ENCODE results near the gene CPSF3. TPM values are rescaled to one million over a fixed set of nuclear protein-coding genes. Genes with fewer than 3 reads are reported as not detected.

The CPSF3 gene
- total RNA-seq, 1 experiment from 2014 or later = 68.5 TPM

DNA sequence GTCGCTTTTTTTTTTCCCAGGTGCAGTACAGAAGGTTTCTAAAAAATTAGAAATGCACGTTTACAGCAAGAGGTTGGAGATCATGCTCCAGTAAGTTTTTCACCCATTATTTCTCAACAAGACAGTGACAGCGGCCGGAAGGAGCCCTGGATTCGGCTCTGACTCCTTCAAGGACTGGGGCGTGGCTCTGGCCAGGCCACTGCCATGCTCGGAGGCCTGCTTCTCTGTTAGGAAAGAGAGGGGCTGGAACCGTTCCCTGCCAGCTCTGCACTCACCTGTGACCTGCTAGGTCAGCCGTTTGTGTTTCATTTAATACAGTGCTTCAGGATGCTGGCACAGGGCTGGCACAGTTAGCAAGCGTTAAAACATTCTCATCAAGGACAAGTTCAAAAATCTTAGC lies 44.2 kb downstream of the CPSF3 start:
- no peak overlapping the region for H3K4me3 ChIP-seq (replicated peaks in 1 of 2; ENCODE audit: low read depth in 1 of 2, low read length in 2 of 2)
- no peak overlapping the region for H2AFZ ChIP-seq (ENCODE audit: low read depth, low read length, poor library complexity, severe bottlenecking)
- DNase-seq (ENCODE audit: low read depth, low spot score) = no peak
- no peak overlapping the region for H3K27ac ChIP-seq (ENCODE audit: low read depth, low read length)
- CTCF ChIA-PET = no interaction called here
- no peak for ATAC-seq
- POLR2A ChIA-PET = interaction anchor here (0.6 kb wide), 1 partner anchor 52 kb away, joined by 3 read pairs; no protein-coding TSS in a partner anchor
- H4K20me1 ChIP-seq (ENCODE audit: insufficient read depth) = no peaks in the 10 kb centered on the region
- TF ChIP-seq POLR2A (IDR thresholded peaks at IDR 0.05; ENCODE audit: borderline replicate concordance, extremely low read depth, insufficient read depth, insufficient read length) (no peak), ELF1 (IDR thresholded peaks at IDR 0.05; ENCODE audit: borderline replicate concordance, low read depth) (no peak), ZNF274 (IDR thresholded peaks at IDR 0.05; ENCODE audit: low read depth, low read length) (no peak), EZH2 (IDR thresholded peaks at IDR 0.05) (no peak), RAD21 (IDR thresholded peaks at IDR 0.05; ENCODE audit: low read depth) (no peak), SIN3A (IDR thresholded peaks at IDR 0.05; ENCODE audit: low read depth) (no peak), CBX3 (IDR thresholded peaks at IDR 0.05; ENCODE audit: low read depth) (no peak), JUND (IDR thresholded peaks at IDR 0.05) (no peak), SP1 (IDR thresholded peaks at IDR 0.05; ENCODE audit: low read depth) (no peak), POLR2AphosphoS5 (IDR thresholded peaks at IDR 0.05; ENCODE audit: low read depth, low read length) (no peak), ZFX (IDR thresholded peaks at IDR 0.05) (no peak)
- TF ChIP-seq, protein P1, sequence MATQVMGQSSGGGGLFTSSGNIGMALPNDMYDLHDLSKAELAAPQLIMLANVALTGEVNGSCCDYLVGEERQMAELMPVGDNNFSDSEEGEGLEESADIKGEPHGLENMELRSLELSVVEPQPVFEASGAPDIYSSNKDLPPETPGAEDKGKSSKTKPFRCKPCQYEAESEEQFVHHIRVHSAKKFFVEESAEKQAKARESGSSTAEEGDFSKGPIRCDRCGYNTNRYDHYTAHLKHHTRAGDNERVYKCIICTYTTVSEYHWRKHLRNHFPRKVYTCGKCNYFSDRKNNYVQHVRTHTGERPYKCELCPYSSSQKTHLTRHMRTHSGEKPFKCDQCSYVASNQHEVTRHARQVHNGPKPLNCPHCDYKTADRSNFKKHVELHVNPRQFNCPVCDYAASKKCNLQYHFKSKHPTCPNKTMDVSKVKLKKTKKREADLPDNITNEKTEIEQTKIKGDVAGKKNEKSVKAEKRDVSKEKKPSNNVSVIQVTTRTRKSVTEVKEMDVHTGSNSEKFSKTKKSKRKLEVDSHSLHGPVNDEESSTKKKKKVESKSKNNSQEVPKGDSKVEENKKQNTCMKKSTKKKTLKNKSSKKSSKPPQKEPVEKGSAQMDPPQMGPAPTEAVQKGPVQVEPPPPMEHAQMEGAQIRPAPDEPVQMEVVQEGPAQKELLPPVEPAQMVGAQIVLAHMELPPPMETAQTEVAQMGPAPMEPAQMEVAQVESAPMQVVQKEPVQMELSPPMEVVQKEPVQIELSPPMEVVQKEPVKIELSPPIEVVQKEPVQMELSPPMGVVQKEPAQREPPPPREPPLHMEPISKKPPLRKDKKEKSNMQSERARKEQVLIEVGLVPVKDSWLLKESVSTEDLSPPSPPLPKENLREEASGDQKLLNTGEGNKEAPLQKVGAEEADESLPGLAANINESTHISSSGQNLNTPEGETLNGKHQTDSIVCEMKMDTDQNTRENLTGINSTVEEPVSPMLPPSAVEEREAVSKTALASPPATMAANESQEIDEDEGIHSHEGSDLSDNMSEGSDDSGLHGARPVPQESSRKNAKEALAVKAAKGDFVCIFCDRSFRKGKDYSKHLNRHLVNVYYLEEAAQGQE (IDR thresholded peaks at IDR 0.05; ENCODE audit: low read depth) = no peak
- TF ChIP-seq, protein P2, sequence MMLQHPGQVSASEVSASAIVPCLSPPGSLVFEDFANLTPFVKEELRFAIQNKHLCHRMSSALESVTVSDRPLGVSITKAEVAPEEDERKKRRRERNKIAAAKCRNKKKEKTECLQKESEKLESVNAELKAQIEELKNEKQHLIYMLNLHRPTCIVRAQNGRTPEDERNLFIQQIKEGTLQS (IDR thresholded peaks at IDR 0.05) = no peak
- TF ChIP-seq, protein P3, sequence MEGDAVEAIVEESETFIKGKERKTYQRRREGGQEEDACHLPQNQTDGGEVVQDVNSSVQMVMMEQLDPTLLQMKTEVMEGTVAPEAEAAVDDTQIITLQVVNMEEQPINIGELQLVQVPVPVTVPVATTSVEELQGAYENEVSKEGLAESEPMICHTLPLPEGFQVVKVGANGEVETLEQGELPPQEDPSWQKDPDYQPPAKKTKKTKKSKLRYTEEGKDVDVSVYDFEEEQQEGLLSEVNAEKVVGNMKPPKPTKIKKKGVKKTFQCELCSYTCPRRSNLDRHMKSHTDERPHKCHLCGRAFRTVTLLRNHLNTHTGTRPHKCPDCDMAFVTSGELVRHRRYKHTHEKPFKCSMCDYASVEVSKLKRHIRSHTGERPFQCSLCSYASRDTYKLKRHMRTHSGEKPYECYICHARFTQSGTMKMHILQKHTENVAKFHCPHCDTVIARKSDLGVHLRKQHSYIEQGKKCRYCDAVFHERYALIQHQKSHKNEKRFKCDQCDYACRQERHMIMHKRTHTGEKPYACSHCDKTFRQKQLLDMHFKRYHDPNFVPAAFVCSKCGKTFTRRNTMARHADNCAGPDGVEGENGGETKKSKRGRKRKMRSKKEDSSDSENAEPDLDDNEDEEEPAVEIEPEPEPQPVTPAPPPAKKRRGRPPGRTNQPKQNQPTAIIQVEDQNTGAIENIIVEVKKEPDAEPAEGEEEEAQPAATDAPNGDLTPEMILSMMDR (IDR thresholded peaks at IDR 0.05 in 2 of 3, conservative IDR thresholded peaks at IDR 0.05 in 1 of 3; ENCODE audit: borderline replicate concordance in 1 of 3, insufficient read depth in 1 of 3, low read depth in 2 of 3, low read length in 2 of 3) = no peak
- no peaks in the 10 kb centered on the region for H3K9me2 ChIP-seq (ENCODE audit: insufficient read depth)
- BruUV-seq (replicated peaks) = no TSS peak
- intact Hi-C loops (cut with micrococcal nuclease) = no loop called here
- no peaks in the 10 kb centered on the region for H3K79me2 ChIP-seq (ENCODE audit: insufficient read depth, low read length)
- no peaks in the 10 kb centered on the region for H3K27me3 ChIP-seq (ENCODE audit: insufficient read depth, low read length)
- no peak overlapping the region for H3K4me2 ChIP-seq (ENCODE audit: low read length)
- peaks cover 12 to 14% of the 10 kb centered on the region in 2 experiments; a peak in 3 of 4 replicates for H3K36me3 ChIP-seq (ENCODE audit: control insufficient read depth in 1 of 2, insufficient read depth in 2 of 2, low read length in 2 of 2)
- H3K9ac ChIP-seq (ENCODE audit: low read length) = no peak overlapping the region
- H3K4me1 ChIP-seq (ENCODE audit: control insufficient read depth in 1 of 2, insufficient read depth in 2 of 2, low read length in 2 of 2) = no peaks in the 10 kb centered on the region
- H3K9me3 ChIP-seq (ENCODE audit: control insufficient read depth in 1 of 2, insufficient read depth in 1 of 2, low read depth in 1 of 2, low read length in 2 of 2) = no peaks in the 10 kb centered on the region
- RAD21 ChIA-PET (ENCODE audit: low non-redundant PET in 1 of 2, low total read pairs in 2 of 2, uncharacterized antibody in 2 of 2, unreplicated experiment in 2 of 2) = no interaction called here

Data from HCT116 (cell line).